NCI-H510A (cell line): Measurements from ENCODE around the gene ARHGAP8.
"Not testable (repeated sequence)": the region's sequence is repeated elsewhere in the genome, so short reads cannot be mapped to it uniquely, and the experiment has no call there.

ENCODE experiments used
- DNase-seq: peaks from one replicate; lab custom pipeline; 2025; lab: John Stamatoyannopoulos, UW

Gene ARHGAP8

DNA sequence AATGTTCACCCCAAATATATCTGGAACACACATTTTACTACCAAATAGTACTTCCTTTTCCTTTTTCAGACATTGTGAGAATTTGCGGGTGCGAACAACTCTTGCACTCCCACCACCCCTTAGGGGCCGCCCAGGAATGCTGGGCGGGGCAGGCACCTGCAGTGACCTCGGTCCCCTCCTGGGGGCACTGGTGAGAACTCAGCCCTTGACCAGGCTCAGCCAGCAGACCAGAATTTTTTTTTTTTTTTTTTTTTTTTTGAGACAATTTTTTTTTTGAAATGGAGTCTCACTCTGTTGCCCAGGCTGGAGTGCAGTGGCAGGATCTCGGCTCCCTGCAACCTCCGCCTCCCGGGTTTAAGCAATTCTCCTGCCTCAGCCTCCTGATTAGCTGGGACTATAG, 75.8 kb downstream of the ARHGAP8 start:
- DNase-seq: no peak

DNA sequence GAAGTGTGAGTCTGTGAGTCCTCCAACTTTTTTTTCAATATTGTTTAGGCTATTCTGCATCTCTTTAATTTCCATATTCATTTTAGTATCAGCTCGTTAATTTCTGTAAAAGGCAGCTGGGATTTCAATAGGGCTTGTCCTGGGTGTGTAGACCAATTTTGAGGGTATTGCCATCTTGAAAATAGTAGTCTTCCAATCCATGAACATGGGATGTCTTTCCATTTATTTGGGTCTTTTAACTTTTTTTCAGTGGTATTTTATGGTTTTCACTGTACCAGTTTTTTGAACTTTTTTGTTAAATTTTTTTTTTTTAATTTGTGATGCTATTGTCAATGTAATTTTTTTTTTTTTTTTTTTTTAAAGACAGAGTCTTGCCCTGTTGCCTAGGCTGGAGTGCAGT, 79.5 kb downstream of the ARHGAP8 start:
- DNase-seq: no peak

DNA sequence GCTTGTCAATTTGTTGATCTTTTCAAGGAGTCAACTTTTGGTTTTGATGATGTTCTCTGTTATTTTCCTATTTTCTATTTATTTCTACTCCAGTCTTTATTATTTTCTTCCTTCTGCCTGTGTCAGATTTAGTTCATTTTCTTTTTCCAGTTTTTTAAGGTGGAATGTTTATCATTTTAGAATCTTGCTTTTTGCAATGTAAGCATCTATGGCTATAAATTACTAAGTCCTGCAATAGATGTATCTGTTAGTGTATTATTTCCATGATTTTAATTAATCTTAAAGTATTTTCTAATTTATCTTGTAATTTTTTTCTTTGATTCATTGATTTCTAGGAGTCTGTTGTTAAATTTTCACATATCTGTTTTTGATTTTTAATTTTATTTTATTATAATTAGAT, 81.7 kb downstream of the ARHGAP8 start:
- DNase-seq: no peak

DNA sequence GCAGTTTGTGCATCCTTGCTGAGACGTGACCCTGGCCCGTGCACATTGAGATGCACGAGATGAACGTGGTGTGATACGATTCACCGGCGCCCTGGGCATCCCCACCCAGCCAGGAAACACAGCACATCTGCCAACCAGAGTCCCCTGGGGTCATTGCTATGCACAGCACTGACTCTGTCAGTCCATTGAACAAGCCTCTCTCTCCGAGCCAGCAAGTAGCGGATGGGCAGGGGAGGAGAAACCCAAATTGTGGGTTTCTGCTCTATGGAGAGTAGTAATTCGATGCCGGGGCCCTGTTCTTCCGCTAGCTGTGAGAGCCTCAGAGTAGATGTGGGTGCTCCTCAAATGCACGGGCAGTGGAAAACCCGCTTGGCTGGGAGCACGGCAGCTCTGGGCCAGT, 85.1 kb downstream of the ARHGAP8 start:
- no peak for DNase-seq

DNA sequence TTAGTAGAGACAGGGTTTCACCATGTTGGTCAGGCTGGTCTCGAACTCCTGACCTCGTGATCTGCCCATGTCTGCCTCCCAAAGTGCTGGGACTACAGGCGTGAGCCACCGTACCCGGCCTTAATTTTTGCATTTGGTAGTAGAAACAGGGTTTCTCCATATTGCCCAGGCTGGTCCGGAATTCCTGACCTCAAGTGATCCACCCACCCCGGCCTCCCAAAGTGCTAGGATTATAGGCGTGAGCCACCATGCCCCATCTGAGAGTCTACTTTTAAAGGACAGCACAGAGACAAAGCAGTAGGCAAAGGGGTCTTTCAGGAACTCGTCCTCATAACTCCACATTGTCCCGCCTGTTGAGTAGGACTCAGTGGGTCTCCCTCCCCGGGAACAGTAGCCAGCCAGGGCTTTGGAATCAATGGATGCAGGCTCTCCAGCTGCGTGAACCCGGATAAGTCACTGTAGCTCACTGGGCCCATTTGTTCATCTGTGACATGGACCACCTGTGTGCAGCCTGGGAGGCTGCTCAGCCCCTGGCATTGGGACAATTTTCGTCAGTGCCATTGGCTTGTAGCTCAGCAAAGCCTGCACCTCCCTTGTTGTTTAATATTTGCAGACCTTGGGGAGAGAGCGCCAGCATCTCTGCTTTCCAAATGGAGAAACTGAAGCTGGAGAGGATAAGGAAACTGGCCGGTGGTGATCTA, 86.1 kb downstream of the ARHGAP8 start:
- DNase-seq: no peak

DNA sequence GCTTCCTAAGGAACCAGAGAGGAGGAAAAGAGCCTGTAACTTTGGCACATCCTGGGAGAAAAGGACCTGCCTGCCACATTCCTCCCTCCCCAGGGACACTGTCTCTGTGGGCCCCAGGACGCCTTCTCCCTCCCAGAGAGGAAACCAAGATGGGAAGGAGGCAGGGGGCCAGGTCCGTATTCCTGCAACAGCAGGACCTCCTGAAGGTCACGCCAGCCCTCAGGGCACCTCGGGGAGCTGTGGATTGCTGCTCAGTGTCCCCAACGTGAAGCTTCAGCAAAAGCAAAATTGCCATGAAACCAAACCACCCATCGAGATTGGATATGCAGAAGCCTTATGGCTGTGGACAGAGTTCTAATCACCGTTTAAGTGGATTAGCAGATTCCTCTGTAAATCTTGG, 86.7 kb downstream of the ARHGAP8 start:
- no peak for DNase-seq

DNA sequence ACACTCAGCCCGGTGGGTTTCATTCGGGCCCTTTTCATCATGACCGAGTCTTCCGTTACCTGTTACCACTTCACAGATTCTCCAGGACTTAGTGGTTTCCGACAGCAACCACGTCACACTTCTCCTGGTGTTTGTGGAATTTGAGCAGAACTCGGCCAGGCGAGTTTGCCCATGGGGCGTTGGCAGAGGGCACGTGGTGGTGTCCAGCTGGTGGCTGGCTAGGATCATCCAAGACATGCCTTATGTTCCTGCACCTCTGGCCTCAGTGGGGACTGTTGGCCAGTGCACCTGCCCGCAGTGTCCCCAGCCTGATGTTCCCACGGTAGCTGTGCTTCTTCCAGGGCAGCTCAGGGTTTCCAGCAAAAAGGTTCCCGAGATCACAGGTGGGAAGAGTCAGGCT, 87.3 kb downstream of the ARHGAP8 start:
- DNase-seq: no peak

DNA sequence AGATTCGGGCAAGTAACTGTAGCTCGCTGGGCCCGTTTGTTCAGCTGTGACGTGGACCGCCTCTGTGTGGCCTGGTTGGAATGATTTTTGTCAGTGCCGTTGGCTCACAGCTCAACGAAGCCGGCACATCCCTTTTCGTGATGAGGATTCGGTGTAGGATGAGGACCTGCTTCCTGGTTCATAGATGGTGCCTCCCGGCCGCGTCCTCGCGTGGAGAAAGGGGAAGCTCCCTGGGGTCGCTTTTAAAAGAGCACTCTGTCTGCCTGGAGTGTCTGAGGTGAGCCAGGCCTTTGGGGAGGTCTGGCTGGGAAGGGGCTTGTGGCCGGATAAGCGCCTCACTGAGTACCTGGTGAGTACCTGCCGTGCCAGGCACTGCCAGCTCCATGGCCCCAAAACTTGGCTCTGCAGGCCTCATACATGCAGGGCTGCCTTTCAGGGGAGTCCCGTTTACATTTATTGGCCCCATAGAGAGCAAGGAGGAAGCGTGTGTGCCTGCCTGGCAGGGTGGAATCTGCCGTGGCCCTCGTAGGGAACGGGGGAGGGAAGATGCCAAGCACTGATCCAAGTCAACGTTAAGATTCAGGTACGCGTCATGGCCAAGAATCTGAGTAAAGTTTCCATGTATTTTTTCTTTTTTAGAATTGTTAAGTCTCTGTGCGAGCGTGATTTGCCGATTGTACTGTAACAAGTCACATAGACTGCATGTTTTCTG, 88.4 kb downstream of the ARHGAP8 start:
- no peak for DNase-seq

DNA sequence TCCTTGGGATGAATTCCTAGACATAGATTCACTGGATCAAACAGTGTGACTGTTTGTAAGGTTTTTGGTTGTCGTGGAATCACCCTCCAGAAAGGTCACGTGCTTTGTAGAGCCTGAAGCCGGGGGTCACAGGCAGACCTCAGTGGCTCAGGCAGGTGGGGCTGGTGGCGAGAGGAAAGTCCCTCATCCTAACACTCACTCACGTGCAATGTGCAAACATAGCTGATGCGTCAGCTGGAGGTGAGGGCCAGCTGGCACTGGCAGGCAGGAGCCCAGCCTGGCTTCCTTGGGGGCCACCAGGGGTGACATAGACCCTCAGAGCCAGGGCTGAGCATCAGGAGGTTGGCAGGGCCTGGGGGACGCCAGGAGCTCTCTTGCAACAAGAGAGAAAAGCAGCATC, 90.0 kb downstream of the ARHGAP8 start:
- no peak for DNase-seq

DNA sequence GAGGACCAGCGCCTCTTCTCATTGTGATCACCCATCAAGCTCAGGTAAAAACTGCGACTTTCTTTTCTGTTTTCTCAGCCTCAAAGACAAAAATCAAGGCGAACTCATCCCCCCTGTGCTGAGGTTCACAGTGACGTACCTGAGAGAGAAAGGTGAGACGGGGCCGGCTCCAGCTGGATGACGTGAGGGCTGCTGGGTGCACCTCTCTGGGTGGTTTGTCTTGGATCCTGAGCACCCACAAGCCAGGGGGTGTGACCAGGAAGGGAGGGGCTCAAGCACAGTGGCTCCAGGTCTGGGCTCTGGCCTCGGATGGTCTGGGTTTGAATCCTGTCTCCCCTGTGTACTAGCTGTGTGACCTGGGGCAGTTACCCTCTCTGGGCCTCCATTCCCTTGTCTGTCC, 92.8 kb downstream of the ARHGAP8 start:
- no peak for DNase-seq

DNA sequence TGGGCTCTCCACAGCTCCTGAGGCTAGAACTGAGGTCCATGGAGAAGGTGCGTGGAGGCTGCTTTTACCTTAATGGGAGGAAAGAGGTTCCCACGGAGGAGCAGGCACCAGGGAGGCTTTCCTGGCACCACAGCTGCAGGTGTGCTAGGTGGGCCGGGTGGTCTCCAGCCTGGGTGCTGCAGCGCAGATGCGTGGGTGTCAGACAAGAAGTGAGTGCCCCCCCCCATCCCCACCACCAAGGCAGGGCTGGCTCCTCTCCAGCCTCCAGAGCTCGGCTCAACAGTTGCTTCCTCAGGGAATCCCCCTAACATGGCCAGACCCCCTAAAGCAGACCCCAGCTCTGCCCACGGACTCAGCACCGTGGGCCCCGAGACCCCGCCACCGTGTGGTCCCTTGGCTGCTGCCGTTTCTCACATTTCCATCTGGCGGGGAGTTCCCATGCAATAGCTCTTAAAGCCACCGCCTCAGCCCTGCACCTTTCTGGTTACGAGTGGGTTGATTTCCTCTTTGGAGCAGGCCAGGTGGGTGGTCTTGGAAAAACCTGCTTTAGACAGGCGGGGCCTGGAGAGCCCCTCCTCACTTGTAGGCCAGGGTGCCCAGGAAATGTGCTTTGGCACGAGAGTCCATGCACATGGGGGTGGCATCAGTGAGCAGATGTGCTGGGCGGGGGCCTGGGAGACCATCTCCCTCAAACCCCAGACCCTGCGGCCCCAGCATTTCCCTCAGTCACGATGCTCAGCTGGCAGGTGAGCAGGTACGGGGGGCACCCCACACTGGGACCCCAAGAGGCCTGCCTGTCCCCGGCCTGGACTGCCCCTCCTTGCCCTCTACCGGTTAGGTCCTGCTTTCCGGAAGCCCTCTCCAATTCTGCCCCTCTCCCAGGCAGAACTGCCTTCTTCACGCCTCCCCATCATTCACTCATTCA, 93.7 kb downstream of the ARHGAP8 start:
- DNase-seq: no peak

DNA sequence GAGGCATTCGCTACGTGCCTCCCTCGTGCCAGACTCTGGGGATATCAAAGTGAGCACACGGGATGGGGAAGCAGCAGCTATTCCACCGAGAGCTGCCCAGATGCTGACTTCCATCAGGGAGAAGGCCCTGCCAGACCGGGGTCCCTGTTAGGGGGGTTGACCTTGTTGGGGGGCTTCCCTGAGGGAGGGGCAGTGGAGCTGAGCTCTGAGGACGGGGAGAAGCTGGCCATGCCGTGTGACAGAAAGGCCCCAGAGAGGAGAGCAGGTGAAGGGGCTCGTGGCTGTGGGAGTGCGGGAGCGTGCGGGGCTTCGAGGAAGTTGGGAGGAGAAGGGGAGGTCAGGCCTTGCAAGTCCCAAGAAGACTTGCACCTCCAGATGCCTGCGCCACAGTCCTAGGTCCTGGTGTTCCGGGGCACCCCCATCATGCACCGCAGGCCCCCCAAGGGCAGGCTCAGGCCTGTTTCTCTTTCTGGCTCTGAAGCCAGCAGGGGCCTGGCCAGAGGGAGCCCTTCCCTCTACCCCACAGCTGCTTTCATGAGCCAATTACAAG, 94.4 kb downstream of the ARHGAP8 start:
- no peak for DNase-seq

DNA sequence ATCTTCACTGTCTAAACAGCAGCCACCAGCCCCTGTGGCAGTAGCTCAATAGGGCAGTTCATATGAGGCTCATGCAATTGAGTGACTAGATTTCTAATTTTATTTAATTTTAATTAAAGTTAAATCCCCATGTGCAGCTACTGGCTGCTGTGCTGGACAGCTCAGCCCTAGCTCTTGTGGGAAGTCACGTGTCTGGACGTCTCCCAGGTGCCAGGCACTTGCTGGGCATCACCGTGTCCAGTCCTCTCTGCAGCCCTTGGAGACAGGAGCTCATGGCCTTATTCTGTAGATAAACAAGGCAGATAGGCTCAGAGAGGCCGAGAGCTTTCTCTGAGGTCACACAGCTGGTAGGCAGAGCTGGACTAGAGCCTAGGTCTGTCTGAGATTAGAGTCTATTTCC, 95.0 kb downstream of the ARHGAP8 start:
- no peak for DNase-seq

DNA sequence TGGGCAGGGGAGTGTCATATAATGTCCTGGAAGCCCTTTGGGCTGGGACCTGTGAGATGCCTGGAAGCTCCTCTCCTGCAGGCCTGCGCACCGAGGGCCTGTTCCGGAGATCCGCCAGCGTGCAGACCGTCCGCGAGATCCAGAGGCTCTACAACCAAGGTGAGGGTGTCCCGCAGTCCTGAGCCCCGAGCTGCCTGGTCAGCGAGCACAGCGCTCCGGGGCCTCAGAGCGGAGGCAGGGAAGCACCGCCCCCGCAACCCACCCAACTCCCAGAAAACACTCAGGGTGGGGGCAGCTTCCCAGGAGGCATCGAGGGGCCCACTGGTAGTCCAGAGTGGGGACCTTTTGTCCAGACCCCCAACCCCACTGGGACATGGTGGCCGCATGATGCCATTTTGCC, 95.5 kb downstream of the ARHGAP8 start:
- DNase-seq: no peak

DNA sequence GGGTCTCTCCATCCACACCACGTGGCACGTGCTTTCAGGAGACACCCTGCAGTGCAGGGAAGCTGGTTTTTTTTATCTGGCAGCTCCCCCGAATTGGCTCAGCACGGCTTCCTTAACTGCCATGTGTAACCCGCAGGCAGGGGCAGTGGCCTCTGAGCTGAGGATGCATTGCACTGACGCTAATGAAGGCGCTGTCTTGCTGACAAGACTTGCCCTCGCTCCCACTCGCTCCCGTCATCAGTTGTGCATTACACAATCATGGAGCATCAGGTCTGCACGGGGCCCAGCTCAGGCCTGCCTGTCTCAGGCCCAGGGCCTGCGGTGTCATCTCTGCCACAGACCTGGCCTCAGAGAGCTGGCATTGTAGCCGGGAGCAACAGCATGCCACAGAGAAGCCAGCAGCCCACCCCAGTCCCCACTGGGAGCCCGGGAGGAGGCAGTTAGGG, 95.9 kb downstream of the ARHGAP8 start:
- DNase-seq: no peak

DNA sequence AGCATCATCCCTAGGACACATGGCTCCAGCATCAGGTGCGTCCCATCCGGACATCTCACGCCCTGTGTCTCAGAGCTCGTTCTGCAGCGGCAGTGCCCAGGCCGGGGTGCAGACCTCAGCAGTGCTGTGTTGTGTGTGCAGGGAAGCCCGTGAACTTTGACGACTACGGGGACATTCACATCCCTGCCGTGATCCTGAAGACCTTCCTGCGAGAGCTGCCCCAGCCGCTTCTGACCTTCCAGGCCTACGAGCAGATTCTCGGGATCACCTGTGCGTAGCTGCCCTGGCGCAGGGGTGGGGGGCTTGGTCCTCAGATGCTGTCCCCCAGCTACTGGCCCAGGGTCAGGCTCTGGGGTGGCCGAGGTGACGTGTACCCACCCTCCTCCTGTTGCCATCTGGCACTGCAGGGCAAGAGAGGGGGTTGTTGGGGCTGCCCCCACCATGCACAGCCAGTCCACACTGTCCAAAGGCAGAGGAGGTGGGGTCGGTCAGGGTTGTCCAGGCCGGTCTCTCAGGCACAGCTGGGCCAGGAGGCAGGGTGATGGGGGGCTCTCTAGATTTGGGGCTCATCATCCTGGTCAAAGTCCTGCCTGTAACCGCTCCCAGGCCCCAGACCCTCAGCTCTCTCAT, 96.5 kb downstream of the ARHGAP8 start:
- DNase-seq: no peak

DNA sequence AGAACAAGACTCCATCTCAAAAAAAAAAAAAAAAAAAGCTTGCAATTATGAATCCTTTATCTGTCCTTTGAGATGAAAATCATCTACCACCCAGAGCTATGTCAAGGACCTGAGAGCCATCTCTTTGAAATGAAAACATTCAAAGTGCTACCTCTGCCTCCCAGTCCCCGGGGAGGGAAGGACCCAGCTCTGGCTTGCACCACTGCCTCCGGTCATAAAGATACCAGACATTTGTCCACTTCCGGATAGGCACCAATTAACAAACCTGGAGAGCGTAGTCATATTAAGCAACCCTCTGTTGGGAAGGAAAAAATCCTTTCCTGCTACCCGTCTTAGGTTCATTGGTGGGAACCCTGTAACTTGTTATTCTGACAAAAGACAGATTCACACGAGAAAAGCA, 98.6 kb downstream of the ARHGAP8 start:
- no peak for DNase-seq

DNA sequence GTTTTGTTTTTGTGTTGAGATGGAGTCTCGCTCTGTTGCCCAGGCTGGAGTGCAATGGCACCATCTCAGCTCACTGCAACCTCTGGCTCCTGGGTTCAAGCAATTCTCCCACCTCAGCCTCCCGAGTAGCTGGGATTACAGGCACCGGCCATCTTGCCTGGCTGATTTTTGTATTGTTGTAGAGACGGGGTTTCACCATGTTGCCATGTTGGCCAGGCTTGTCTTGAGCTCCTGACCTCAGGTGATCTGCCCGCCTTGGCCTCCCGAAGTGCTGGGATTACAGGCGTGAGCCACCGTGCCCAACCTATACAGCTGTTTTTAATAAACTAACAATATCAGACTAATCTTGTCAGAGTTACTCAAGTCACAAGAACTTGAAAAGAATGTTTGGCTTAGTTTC, 102.3 kb downstream of the ARHGAP8 start:
- not testable (repeated sequence) for DNase-seq

DNA sequence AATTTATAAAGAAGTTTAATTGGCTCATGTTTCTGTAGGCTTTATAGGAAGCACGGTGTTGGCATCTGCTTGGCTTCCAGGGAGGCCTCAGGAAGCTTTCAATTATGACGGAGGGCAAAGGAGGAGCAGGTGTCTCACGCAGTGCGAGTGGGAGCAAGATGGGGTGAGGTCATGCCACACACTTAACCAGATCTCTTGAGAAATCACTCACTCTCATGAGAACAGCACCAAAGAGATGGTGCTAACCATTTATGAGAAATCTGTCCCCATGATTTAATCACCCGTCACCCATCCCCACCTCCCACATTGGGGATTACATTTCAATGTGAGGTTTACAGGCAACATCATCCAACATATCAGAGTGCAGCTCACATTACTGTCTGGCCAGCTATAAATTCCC, 103.5 kb downstream of the ARHGAP8 start:
- DNase-seq: no peak

DNA sequence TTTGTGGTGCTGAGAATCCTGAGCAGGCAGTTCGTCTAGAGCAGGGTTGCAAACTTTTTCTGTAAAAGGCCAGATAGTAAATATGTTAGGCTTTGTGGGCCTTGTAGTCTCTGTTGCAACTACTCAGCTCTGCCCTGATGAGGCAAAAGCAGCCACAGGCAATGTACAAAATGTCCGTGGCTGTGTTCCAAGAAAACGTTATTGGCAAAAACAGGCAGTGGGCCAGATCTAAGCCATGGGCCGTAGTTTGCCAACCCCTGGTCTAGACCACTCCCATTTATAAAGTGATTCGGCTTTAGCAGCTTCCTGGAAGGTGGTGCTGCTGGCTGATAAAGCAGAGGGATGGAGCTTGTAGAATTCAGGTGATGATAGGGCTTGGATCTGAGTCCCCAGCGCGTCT, 106.4 kb downstream of the ARHGAP8 start:
- DNase-seq: not testable (repeated sequence)

DNA sequence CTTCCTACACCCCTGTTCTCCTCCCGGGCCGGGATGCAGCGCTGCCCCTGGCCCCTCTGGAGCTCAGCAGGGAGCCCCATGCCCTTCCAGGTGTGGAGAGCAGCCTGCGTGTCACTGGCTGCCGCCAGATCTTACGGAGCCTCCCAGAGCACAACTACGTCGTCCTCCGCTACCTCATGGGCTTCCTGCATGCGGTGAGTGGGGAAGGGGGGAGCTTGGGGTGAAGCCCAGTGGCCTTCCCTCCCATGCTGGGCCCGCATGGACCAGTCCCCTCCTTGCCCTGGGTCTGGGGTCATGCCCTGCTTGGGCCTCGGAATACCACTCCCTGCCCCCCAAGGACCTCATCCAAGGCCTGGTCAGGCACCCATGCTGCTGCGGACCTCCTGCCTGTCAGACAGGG, 107.3 kb downstream of the ARHGAP8 start:
- DNase-seq: no peak

DNA sequence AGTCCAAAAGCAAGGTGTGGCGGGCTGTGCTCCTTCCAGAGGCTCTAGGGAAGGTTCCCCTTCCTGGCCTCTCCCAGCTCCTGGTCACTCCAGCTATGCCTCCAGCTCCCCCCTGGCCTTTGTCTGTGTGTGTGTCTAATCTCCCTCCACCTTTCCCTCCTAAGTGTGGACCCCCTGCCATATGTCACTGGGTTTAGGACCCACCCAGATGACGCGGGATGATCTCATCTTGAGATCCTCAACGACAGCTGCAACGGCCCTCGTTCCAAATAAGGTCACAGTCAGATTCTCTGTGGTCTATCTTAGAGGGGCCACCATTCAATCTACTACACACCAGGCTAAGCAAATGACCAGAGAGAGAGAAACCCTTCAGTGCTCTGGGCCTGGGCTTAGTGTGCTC, 107.9 kb downstream of the ARHGAP8 start:
- no peak for DNase-seq
